ENCODE measurements around the gene CCL22.

- no peak for TF ChIP-seq POLR2A (IDR thresholded peaks at IDR 0.05; ENCODE audit: low read length)
- TF ChIP-seq GATA1 (IDR thresholded peaks at IDR 0.05; ENCODE audit: low read depth, low read length), result no peak
Measured at GRCh38 chr16:57380671-57381462, 22.3 kb downstream of the CCL22 start.

Measured in erythroblast (primary cell).